Astrocyte of the cerebellum (primary cell): ENCODE measurements around the gene PNISR.

Source experiments
- DNase-seq: peaks from one replicate; pipeline ENCODE4 v3.0.0-alpha.2; 2011; ENCODE audit warnings: low read depth
- H3K4me3 ChIP-seq: 2 replicates; pipeline ENCODE4 v1.5.1; 2011; ENCODE audit warnings: mild to moderate bottlenecking, low read depth, low read length, moderate library complexity
- CTCF ChIP-seq: IDR thresholded peaks from 2 replicates; pipeline ENCODE4 v1.5.1; 2012; ENCODE audit warnings: low read length, low read depth, moderate library complexity, mild to moderate bottlenecking; ENCODE audit errors: missing control alignments
- in situ Hi-C: cut with HindIII; loops from 2 replicates; pipeline ENCODE4 v1.10.0; 2017; ENCODE audit warnings: low sequenced_read_pairs

The PNISR gene

GRCh38 chr6:99425647-99426450 lies 741 bp upstream of the PNISR start:
- DNase-seq, result peak; percentile 60
- H3K4me3 ChIP-seq, result peak overlapping the region; percentile 94
- in situ Hi-C loops, result no loop called here
- TF ChIP-seq CTCF, result peak; percentile 56

DNA sequence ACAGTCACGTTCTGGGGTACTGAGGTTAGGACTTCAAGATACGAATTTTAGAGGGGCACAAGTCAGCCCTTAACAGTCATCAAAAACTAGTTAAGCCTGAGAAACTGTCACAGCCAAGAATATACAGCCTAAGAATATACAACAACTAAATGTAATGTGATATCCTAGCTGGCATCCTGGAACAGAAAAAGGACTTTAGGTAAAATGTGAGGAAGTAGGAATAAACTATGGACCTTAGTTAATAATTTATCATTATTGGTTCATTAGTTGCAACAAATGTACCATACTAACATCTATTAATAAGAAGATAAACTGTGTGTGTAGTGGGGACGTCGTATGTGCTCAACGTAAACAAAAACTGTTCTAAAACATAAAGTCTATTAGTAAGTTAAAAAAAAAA lies 1.1 kb downstream of the PNISR start:
- in situ Hi-C loops, result loop anchor here (5.0 kb wide), 1 partner anchor 88 kb away; no protein-coding TSS in a partner anchor
- H3K4me3 ChIP-seq, result peak overlapping the region; percentile 94
- DNase-seq, result no peak
- TF ChIP-seq CTCF, result no peak

- in situ Hi-C loops, result loop anchor here (5.0 kb wide), 1 partner anchor 89 kb away; no protein-coding TSS in a partner anchor
- H3K4me3 ChIP-seq, result no peak overlapping the region
- no peak for TF ChIP-seq CTCF
- no peak for DNase-seq
These were observed 2.2 kb downstream of the PNISR start for GRCh38 chr6:99422912-99423311.

DNA sequence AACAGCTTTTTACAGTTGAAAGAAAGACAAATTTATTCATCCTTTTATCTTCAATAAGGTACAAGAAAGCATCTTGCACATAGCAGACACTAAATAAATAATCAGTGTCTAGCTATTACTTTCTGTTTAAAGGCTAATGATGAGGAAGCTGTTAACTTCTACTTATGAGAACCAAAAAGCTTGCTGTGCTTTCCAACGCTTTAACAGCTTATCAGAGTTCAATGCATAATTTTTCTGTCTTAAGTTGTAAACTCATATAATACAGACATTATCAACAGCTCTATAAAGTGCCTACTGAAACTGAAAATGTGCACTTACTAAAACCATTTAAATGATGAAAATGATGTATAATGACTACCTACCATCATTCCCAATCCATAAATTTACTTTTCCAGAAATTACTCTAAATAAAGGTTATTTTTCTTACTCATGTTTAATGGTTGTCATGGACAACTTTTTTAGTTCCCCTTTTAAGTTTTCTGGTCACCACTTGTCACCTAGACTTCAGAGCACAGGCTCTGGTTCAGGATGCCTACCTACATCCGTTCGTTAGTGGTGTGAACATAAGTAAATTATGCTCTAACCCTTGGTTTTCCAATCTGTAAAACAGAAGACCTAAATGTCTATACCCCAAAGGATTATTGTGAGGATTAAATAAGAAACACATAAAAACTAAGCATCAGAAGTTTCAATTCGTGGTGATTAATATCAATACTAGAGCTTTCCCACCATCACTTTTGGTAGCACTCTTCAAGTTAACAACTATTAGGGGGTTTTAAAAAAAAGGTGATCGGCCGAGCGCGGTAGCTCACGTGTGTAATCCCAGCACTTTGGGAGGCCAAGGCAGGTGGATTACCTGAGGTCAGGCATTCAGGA lies 8.0 kb downstream of the PNISR start:
- no peak for DNase-seq
- no peak overlapping the region for H3K4me3 ChIP-seq
- no peak for TF ChIP-seq CTCF
- in situ Hi-C loops, result no loop called here

- no peak for TF ChIP-seq CTCF
- DNase-seq, result no peak
- in situ Hi-C loops, result no loop called here
- no peak overlapping the region for H3K4me3 ChIP-seq
These were observed 8.9 kb downstream of the PNISR start for GRCh38 chr6:99416226-99416625.

GRCh38 chr6:99415446-99415845 lies 9.7 kb downstream of the PNISR start:
- no peak overlapping the region for H3K4me3 ChIP-seq
- no peak for DNase-seq
- in situ Hi-C loops, result no loop called here
- no peak for TF ChIP-seq CTCF
